Inflammatory macrophage treated with lipopolysaccharide for 4 hours (primary cell): ENCODE data around the gene LNPEP.

Experiments
- DNase-seq: peaks from one replicate; pipeline ENCODE4 v3.0.0-alpha.2; 2020

The LNPEP gene

DNA sequence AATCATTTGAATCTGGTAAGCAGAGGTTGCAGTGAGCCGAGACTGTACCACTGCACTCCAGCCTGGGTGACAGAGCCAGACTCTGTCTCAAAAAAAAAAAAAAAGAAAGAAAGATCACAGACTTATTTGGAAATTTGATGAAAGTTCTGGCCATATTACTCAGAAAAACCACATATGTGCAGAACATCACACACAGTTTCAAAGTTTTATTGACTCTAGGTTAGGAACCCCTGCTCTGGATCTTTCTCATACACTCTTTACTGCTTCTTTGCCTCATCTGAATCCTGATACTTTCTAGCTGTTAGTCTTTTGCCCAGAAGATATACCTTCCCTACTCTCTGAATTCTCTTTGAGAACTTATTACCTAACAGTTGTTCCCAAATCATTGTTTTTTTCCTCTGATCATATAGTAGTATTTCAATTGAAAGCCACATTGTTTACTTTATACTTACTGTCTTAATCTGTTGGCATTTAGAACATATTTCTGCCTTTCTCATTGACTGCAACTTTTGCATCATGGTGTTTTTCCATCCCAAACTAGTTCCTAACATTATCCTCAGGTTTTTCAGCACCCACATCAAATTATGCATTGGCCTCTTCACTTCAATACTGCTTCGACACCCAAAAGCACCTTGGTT, 68.7 kb downstream of the LNPEP start:
- DNase-seq = no peak

DNA sequence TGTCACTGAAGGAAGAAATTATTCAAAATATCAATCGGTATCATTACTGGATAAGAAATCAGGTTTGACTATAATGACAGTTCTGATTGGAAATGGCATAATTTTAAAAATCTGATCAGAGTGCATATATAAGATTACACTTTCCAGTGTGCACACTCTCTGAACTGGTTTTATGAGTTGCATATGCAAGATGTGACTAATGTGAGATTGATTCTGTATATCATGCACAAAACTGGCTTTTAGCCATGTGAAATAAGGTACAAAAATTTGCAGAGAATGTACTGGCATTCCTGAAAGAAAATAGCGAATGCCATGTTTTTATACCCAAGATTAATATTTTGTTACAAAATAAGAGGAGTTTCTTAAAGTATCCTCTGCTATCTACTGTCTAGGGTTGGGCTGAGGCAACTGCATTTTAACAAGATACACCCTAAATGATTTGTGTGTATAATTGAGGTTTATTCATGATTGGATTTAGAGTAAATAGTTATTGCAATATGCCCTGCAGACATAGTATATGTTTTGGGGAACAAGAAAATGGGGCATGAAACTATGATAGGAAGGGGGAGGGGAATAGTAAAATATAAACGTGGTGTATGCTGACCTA, 70.7 kb downstream of the LNPEP start:
- DNase-seq = no peak

DNA sequence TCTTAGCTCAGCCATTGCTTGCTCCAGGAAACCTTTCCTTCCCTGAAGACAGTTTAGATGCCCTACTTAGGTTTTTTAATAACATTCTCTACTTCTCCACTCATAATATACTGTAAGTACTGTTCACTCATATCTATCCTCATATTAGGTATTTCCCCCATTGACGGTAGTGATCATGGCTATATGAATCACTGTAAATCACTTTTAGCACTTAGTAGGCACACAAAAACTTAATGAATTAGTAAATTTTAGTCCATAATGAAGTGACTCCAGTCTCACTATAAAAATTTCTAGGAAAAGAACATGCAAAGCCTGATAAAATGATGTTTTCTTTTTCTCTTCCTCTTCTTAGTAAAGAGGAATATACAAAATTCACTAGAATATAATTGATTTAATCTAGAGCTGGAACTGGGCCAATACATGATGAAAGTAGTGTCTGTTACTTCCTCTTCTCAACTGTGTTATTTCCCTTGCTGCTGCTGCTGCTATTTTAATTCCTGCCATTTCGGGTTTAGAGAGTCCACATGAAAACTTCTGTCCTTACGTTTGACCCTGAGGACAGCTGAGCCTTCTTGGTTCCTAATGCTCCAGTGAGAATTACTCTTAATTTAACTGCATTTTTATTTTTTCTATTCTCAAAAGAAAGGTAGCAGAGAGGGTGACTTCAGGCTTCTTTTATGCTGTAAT, 73.5 kb downstream of the LNPEP start:
- DNase-seq = peak; percentile 82

DNA sequence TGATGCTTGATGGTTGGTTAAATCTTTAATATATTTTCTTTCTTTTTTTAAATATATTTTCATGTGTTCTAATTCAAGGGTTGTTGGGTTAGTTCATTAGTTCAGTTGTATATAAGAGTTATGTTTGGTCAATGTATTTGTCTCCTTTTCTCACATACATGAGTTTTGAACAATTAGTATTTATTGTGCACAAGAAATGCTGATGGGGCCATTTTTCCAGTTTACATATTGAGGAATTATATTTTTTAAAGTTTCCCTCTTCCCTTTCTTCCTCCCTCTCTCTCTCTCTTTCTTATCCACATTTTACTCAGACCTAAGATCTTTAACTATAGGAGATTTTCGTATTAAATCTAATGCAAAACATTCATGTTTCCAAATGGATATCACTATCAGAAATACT, 74.0 kb downstream of the LNPEP start:
- DNase-seq = no peak

DNA sequence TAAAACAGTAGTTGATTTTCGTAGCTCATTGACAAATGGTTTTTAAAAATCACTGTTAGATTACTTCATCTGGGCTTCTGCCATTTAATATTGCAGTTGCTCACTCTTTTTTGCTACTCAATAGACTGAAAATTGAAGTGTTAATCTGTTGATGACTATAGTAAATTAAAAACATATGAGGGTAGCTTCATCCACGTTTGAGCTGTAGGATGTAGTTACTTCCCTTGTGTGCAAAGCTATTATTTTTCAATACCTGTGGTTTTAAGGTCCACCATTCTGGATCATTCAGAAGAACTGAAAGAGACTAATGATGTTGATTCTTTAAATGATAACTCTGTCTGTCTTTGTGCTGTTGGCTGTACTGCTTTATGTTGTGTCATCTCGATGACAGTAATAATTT, 74.7 kb downstream of the LNPEP start:
- no peak for DNase-seq

DNA sequence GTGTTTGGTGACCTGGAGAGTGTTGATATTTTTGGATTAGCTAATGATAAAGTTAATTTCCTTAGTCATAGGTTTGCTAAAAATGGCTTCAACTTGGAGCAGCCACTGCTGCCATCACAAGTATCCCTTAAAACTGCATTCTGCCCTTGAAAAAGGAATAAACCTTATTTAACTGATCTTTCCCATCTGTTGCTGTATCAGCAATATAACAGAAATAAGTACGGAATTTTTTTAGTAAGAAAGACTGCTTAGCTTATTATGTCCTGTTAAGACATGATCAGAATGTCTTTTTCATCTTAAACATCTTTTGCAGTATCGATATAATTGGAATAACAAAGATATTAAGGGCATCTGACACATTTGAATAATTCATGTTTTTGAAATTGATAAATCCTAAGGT, 75.7 kb downstream of the LNPEP start:
- DNase-seq = no peak

DNA sequence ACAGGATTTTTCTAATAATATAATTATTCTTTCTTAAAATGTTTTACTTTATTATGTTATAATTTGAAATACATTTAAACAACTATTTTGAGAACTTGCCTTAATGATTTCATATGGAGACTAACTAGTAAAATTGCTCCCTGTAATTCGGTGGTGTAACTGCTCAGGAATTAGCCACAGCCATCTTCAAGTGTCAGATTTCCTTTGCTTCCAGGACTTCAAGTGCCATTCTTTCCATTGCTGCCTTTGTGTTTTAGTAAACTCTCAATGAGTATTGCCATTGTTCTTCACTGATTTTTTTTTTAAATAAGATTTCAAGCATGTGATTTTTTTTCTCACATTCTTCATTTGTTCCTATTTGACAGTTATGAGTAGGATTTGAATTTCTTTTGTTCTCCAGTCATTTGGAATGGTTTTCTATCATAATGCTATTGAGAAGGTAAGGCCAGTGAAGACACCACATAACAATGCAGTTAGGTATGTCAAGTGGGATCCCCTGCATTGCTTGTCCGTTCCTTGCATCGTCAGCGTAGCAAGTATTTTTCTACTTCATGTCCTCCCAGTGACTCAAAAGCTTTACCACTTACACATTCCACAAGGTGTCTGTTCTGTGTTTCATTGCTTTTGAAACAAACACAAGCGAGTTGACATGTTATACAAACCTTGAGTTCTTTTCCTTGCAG, 83.7 kb downstream of the LNPEP start:
- no peak for DNase-seq

DNA sequence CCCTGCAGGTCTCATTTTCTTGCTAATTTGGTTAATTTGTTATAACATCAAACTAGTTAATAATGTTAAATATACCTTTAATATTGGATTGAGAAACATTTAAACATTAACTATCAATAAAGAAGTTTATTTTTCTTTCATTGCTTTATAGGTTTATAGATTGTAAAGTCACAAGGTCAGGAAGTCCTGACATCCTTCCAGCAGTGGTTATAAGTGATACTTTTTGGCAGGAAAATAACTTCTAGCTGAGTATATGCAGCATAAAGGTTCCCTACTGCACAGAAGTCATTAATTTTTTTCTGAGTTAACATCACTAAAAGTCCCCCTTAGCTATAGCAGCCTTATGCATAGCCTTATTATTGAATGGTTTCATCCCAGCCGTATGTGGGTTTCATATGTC, 85.5 kb downstream of the LNPEP start:
- DNase-seq = no peak

DNA sequence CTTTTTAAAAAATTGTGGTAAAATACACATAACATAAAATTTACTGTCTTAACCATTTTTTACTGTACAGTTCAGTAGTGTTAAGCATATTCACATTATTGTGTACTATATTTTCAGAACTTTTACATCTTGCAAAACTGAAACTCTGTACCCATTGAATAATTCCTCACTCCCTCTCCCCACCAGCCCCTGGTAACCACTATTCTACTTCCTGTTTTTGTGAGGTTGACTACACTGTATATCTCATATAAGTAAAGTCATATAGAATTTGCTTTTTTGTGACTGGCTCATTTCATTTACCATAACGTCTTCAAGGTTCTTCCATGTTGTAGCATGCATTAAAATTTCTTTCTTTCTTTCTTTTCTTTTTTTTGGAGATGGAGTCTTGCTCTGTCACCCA, 87.0 kb downstream of the LNPEP start:
- no peak for DNase-seq

DNA sequence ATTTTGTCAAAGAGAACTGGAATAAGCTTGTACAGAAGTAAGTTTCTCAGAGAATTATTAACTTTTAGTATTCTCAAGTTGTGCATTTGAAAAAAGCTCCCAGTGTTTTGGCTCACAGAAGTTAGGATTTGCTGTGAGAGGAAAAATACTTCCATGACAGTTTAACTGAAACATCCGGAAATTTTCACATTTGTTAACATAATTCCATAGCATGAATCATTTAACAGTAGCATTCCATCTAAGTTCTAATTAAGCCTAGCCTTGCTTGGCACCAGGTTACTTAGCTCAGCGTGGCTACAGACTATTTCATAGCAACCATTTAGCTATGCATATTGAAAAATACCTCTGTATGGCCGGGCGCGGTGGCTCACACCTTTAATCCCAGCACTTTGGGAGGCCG, 90.8 kb downstream of the LNPEP start:
- DNase-seq = no peak

DNA sequence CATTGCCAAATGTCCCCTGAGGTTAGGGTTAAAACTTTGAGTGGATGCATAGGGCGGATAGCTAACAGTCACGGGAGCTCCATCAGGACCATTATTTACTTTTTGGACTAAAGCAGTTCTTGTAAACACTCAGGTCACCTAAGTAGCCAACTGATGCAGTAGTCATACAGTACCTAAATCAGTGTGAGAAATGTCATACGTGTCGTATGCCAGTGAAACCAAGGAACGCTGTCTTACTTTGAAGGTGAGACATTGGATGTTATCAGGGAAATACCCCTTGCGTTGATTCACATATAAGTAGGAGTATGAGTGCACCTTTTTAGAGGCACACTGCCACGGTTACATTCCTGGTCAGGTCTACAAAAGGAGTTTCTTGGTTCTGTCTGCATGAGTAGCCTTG, 101.9 kb downstream of the LNPEP start:
- no peak for DNase-seq

DNA sequence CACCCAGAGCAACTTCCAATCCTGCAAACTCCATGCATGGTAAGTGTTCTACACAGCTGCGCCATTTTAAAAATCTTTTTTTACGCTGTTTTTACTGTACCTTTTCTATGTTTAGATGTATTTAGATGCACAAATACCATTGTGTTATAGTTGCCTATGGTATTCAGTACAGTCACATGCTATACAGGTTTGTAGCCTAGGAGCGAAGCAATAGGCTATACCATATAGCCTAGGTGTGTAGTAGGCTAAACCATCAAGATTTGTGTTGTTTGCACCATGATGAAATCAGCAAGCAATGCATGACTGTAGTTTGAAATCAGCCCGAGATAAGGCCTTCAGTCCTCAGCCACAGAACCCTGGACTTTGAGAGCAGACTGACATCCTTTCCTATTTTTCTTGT, 105.4 kb downstream of the LNPEP start:
- DNase-seq = no peak

DNA sequence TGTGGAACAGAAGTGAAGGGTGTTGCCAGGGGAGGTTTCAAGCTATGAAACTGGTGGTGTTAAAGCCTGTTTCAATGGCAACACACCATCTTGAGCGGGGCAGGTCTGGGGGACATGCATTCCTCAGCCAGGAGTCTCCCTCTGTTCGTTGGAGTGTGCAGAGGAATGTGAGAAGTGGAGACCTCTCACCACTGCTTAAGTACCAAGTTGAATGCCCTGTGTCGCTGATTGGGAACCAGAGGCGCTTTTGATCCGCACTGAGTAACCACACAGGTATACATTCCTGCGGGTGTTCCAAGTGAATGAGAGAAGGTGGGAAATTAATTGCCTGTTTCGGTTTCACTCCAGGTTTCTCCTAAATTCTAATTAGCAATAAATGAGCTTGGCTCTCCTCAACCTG, 107.1 kb downstream of the LNPEP start:
- DNase-seq = no peak

DNA sequence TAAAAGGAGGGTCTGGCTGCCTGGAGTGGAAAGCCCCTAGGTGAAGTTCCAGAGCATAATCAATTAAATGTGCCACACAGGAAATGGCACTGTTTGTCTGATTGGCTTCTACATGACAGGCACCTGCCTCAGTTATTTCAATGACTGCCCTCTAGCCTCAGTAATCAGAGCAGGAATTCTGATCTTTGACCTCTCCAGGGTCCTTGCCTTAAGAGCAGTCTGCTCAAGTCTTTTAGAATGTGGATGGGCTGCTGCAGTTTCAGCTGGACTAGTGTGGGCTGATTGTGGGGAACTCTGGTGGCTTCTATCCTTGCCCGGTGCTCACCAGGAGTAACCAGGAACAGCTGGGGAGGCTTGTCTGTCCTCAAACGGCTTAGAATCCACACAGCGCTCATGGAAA, 107.6 kb downstream of the LNPEP start:
- no peak for DNase-seq

DNA sequence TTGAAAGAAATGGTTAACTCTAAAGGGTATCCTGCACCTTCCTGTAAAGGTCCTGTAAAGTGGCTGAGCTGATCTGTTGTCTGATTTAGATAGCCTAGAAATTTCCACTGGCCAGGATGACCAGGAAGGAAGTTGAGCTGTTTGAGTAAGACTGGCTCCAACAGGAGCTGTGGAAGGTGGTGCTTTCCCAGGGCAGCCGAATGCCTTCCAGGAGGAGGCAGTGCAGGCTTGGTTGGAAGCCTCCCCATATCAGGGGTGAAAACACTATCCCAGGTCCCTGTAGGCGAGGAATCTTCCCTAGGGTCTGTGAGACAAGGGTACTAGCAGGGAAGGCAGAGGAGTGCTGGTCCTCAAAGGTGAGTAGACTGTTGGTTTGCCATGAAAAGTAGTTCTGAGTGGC, 108.2 kb downstream of the LNPEP start:
- DNase-seq = peak; percentile 2

DNA sequence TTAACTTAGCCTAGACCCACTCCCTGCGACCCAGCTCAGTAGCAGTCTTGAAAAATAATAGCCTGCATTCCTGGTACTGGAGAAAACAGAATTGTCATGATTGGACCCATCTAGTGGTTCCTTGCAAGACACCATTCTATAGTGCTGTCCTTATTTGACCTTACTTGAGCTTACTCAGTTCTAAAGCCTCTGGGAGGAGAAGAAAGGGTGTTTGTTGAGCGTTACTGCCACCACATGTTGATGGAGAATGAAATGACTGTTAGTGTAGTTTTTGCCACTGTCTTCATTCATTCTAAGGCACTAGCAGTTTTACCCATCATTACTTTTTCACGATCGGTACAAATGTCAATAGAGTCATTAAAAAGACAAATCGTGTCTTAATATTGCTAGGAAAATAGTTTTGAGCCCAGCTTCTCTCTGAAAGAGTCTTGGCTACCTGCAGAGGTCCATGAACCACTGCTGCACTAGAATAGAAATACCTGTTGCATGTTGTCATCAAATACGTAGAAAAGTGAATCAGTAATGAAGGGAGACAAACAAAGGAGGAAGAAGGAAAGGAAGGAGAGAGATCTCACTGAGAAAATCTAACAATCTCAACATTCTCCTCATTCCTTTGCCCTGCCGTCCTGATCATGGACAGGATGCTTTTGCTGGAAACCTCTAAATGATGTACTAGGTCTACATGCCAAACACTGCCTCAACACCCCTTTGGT, 110.5 kb downstream of the LNPEP start:
- no peak for DNase-seq

DNA sequence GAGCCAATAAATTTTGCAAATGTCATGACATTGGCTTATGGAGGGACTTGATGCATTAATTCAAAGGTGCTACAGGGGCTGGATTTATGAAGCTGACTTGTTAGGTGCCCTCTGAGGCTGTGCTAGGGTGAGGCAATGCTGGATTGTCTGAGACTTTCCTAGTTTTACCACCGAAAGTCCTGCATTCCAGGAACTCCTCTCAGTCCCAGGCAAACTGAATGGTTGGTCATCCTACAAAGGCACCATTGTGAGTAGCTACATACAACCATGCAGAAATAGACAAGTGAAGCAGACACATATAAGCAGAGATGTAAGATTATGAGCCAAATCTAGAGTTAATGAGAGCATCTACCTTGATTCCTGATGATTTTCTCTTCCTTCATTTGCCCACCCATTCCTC, 111.2 kb downstream of the LNPEP start:
- no peak for DNase-seq

DNA sequence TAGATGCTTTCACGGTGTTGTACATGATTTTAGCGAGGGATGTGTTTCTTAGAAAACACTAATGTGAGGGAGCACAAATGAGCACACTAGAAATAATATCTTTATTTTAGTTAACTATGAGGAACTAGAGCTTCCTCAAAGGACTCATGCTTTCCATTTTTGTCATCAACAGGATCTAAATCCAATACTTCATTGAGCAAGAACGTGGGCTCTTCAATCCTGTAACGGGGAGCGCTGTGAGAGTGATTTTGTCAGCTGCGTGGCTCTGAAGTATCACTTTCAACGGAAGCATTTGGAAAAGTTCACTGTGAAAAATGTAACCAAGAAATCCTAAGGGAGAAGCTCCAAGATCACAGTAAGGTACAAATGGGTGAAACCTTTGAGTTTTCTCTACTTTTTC, 113.3 kb downstream of the LNPEP start:
- DNase-seq = peak; percentile 90

DNA sequence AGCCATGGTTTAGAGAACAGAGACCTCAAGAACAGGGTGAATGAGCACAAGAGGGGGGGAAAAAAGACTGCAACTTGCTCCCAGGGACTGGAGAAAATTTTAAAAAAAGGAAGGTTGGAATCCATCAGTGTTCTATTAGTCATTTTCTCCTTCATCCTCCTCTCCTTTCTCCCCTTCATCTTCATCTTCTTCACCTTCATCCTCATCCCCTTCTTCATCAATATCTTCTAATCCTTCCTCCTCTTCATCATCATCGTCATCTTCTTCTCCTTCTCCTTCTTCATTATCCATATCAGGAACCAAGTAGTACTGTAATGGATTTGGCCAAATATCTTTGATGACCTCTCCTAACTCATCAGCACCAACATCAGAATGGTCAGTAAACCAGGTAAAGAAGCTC, 120.4 kb downstream of the LNPEP start:
- no peak for DNase-seq

DNA sequence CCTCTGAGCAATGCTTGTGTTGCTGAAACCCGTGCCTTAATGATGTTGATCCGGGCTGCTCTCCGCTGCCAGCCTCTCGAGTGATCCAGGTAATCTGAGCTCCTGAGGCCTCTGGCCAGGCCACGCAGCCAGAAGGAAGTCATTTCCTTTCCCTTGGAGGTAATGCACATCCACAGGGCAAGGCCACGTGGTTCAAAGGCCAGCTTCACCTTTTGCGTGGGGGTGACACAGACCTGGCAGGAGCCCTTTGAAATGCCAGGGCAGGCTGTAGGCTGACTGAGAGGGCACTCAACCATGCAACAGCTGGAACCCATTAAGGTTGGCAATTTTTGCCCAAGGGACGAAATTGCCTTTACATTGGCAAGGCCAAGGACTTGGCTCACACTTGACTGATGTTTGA, 126.2 kb downstream of the LNPEP start:
- no peak for DNase-seq

DNA sequence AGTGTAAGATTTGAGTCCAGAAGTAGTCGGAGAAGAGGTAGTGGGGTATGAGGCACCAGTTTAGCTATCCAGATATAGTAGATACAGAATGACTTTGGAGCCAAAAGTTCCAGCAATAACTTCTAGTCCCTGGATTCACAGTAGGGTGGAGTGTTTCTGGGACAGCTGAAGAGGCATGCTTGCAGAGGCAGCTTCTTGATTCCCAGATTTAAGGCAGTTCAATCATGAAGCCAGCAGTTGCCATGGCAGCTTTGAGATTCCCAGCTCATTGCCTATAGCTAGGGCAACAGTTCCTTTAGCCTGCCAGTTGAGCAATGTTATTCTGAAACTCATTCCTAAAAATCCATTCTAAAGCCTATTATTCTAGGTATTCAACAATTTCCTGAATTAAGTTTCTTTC, 127.4 kb downstream of the LNPEP start:
- DNase-seq = no peak

DNA sequence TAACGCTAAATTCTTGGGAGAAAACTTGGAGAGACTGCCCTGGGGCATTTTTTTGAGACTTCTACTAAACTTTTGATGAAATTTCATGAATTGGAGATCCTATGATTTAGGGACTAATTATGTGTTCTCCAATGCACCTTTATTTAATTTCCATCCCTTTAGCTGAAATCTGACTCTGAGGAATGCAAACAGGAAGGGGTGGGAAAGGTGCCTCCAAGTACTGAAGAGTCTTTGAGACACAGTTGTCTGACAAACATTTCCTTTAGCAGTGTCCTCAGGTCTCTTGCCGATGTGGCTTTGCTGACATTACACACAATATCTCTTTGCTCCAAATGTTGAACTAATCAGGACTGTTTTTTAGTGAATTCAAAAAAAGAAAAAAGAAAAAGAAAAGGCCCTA, 129.6 kb downstream of the LNPEP start:
- DNase-seq = no peak

DNA sequence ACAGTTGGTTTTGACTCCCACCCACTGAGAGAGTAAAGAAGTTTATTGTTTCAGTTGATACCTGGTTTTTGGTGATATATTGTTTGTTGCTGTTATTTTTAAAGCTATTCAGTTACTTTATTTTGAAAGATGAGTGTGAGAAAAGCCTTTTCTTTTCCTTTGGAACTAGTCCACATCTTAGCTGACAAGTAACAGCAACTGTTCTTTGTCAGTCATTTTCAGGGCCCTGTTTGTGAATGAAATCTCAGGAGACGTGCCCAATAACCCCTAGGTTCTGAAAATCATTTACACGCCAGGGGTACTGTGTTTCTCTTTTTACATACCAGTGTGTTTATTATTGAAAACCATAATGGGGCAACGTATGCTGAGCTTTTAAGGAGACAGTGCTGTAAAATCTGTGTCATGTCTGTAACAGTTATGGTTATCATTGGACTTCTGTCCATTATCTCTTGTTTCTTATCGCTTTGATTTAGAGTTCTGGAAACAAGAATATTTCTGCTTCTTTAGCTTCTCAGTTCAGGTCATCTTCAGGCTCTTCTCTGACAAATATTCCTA, 131.5 kb downstream of the LNPEP start:
- no peak for DNase-seq
